Peyer's patch (tissue), 4 donors: ENCODE measurements around the gene TOR2A. TPM values are rescaled to one million over a fixed set of nuclear protein-coding genes. Genes with fewer than 3 reads are reported as not detected.

Source experiments
- DNase-seq, 3 donors: peaks; one replicate each; pipeline ENCODE4 v3.0.0-alpha.2; 2017 to 2019
- H3K27ac ChIP-seq, 4 donors: fragments of 200-600 bp; sonication (generic); one replicate each; pipeline ENCODE4 v1.5.1; 2016 to 2019
- H3K27me3 ChIP-seq, 2 donors: fragments of 200-600 bp; sonication (generic); one replicate each; pipeline ENCODE4 v1.5.1; 2019
- H3K36me3 ChIP-seq, 3 donors: fragments of 200-600 bp; sonication (generic); one replicate each; pipeline ENCODE4 v1.5.1; 2016 to 2019
- H3K4me1 ChIP-seq, 4 donors: fragments of 200-600 bp; sonication (generic); one replicate each; pipeline ENCODE4 v1.5.1; 2016 to 2019
- H3K4me3 ChIP-seq, 4 donors: fragments of 200-600 bp; sonication (generic); 1 replicate in 3 of 4; 2 replicates in 1 of 4; pipeline ENCODE4 v1.5.1; 2016 to 2019; ENCODE audit warnings: mild to moderate bottlenecking in 1 of 4
- H3K9me3 ChIP-seq, 4 donors: fragments of 200-600 bp; sonication (generic); one replicate each; pipeline ENCODE4 v1.5.1; 2016 to 2019; ENCODE audit warnings: mild to moderate bottlenecking in 1 of 4
- CTCF ChIP-seq, 6 experiments: fragments of 450-650 bp in 4 of 6; fragments of 200-600 bp in 2 of 6; sonication (generic) in 1 of 6; IDR thresholded peaks; one replicate each; pipeline ENCODE4 v1.5.1; 2017 to 2019; ENCODE audit warnings: antibody characterized with exemption in 6 of 6, mild to moderate bottlenecking in 3 of 6, moderate library complexity in 1 of 6
- POLR2A ChIP-seq, 2 donors: fragments of 450-650 bp; IDR thresholded peaks; one replicate each; pipeline ENCODE4 v1.5.1; 2017; ENCODE audit warnings: antibody characterized with exemption in 2 of 2, mild to moderate bottlenecking in 2 of 2, moderate library complexity in 2 of 2
- total RNA-seq, 4 donors: library from RNA; depleted of rRNA; stranded (reverse); fragments of >200 nt; gene quantifications; one replicate each; pipeline ENCODE4 v1.1.0, GENCODE V29; 2016

Gene TOR2A
- total RNA-seq, 4 donors from 2014 or later = 26.4 to 70.9 (median 35.4) TPM

- Histone ChIP-seq H3K27me3 (no peaks in the 10 kb centered on the region), H3K27ac (no peak overlapping the region), H3K4me1 (no peaks in the 10 kb centered on the region), H3K9me3 (no peaks in the 10 kb centered on the region), H3K36me3 (peaks cover 0 to 8% (median 0%) of the 10 kb centered on the region in 3 donors), H3K4me3 (no peak overlapping the region)
- TF ChIP-seq POLR2A (IDR thresholded peaks at IDR 0.05) (no peak), CTCF (IDR thresholded peaks at IDR 0.05) (no peak)
- DNase-seq = no peak
Observed at GRCh38 chr9:127694890-127695720, 40.0 kb downstream of the TOR2A start.

GRCh38 chr9:127693697-127694096, 41.4 kb downstream of the TOR2A start:
- no peaks in the 10 kb centered on the region for H3K9me3 ChIP-seq
- H3K4me1 ChIP-seq = no peaks in the 10 kb centered on the region
- no peak overlapping the region for H3K27ac ChIP-seq
- H3K27me3 ChIP-seq = no peaks in the 10 kb centered on the region
- H3K36me3 ChIP-seq = peaks cover 0 to 8% (median 0%) of the 10 kb centered on the region in 3 donors
- H3K4me3 ChIP-seq = no peak overlapping the region
- no peak for DNase-seq
- TF ChIP-seq CTCF (IDR thresholded peaks at IDR 0.05) (no peak), POLR2A (IDR thresholded peaks at IDR 0.05) (no peak)

- peaks cover 0 to 8% (median 0%) of the 10 kb centered on the region in 3 donors for H3K36me3 ChIP-seq
- no peak for TF ChIP-seq POLR2A (IDR thresholded peaks at IDR 0.05)
- no peaks in the 10 kb centered on the region for H3K4me1 ChIP-seq
- H3K4me3 ChIP-seq = no peak overlapping the region
- H3K9me3 ChIP-seq = no peaks in the 10 kb centered on the region
- no peak overlapping the region for H3K27ac ChIP-seq
- H3K27me3 ChIP-seq = no peaks in the 10 kb centered on the region
- no peak for DNase-seq
Observed at GRCh38 chr9:127693143-127693542, 42.0 kb downstream of the TOR2A start.

GRCh38 chr9:127692071-127692470, 43.0 kb downstream of the TOR2A start:
- peaks cover 0 to 8% (median 0%) of the 10 kb centered on the region in 3 donors for H3K36me3 ChIP-seq
- H3K4me3 ChIP-seq = no peak overlapping the region

GRCh38 chr9:127690735-127691134, 44.4 kb downstream of the TOR2A start:
- no peaks in the 10 kb centered on the region for H3K4me1 ChIP-seq
- no peaks in the 10 kb centered on the region for H3K9me3 ChIP-seq
- no peak for DNase-seq
- H3K27ac ChIP-seq = no peak overlapping the region
- H3K27me3 ChIP-seq = no peaks in the 10 kb centered on the region
- H3K4me3 ChIP-seq = no peak overlapping the region
- TF ChIP-seq CTCF (IDR thresholded peaks at IDR 0.05) (no peak), POLR2A (IDR thresholded peaks at IDR 0.05) (no peak)
- peaks cover 0 to 8% (median 0%) of the 10 kb centered on the region in 3 donors for H3K36me3 ChIP-seq

More at GRCh38 chr9:127692071-127692470, 43.0 kb downstream of the TOR2A start:
- H3K27me3 ChIP-seq = no peaks in the 10 kb centered on the region
- TF ChIP-seq POLR2A (IDR thresholded peaks at IDR 0.05) (no peak), CTCF (IDR thresholded peaks at IDR 0.05) (no peak)
- no peaks in the 10 kb centered on the region for H3K9me3 ChIP-seq
- no peaks in the 10 kb centered on the region for H3K4me1 ChIP-seq
- no peak for DNase-seq
- H3K27ac ChIP-seq = no peak overlapping the region

- no peak for DNase-seq
- Histone ChIP-seq H3K4me3 (no peak overlapping the region), H3K4me1 (no peaks in the 10 kb centered on the region), H3K27ac (no peak overlapping the region), H3K36me3 (peaks cover 0 to 8% (median 0%) of the 10 kb centered on the region in 3 donors), H3K27me3 (no peaks in the 10 kb centered on the region), H3K9me3 (no peaks in the 10 kb centered on the region)
- TF ChIP-seq CTCF (IDR thresholded peaks at IDR 0.05) = no peak
- no peak for TF ChIP-seq POLR2A (IDR thresholded peaks at IDR 0.05)
Observed at GRCh38 chr9:127689329-127690000, 45.6 kb downstream of the TOR2A start.
